GM18519 (cell line): Measurements from ENCODE around the gene PAMR1.
"Not testable (repeated sequence)": the region's sequence is repeated elsewhere in the genome, so short reads cannot be mapped to it uniquely, and the experiment has no call there.

Experiments
- ATAC-seq: cut with Tn5 transposase; IDR thresholded peaks from one replicate; pipeline ENCODE4 v1.9.1; 2021; ENCODE audit warnings: mild to moderate bottlenecking, moderate library complexity; ENCODE audit not compliant: unreplicated experiment, low FRiP score

The PAMR1 gene

GRCh38 chr11:35525501-35526175 is at the start of gene PAMR1:
Gene PAMR1 (minus strand): TSS chr11:35525616. CDS start chr11:35525585, 31 bp downstream.
- no peak for ATAC-seq

- ATAC-seq = no peak
These were observed 46.3 kb upstream of the PAMR1 start for GRCh38 chr11:35571696-35572095.

- ATAC-seq = no peak
These were observed 42.5 kb upstream of the PAMR1 start for GRCh38 chr11:35567737-35568465.

DNA sequence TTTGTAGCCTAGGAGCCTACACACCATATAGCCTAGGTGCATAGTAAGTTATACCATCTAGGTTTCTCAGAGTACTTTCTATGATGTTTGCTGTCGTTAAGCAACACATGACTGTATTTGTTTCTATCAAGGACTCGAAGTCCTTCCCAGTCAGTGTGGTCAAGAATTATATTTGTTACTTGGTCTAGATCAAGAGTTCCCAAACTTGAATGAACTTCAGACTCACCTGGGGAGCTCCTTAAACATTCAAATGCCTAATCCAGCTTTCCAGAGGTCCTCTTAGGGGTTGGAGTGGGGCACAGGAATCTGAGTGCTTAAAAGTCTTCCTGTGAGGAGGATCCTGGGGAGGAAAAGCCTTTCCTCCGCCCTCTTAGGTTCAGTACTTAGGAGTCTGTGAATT is 41.5 kb upstream of the PAMR1 start:
- no peak for ATAC-seq

GRCh38 chr11:35566181-35566580 is 40.8 kb upstream of the PAMR1 start:
- no peak for ATAC-seq

DNA sequence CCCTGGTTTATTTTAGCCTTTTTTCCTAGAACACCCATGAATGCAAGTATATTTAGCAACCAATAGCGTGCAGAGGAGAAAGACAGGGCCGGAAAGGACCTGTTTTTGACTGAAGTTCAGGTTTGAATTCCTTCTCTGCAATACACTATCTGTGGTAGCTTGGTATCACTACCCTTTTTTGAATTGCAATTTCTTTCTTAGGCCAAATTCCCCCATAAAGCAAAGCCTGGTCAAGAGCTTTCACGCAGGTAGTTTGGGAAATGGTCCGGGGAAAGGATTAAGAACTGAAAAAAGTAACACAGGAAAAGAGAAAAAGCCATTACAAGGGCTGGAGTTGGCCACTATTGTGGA is 38.8 kb upstream of the PAMR1 start:
- no peak for ATAC-seq

DNA sequence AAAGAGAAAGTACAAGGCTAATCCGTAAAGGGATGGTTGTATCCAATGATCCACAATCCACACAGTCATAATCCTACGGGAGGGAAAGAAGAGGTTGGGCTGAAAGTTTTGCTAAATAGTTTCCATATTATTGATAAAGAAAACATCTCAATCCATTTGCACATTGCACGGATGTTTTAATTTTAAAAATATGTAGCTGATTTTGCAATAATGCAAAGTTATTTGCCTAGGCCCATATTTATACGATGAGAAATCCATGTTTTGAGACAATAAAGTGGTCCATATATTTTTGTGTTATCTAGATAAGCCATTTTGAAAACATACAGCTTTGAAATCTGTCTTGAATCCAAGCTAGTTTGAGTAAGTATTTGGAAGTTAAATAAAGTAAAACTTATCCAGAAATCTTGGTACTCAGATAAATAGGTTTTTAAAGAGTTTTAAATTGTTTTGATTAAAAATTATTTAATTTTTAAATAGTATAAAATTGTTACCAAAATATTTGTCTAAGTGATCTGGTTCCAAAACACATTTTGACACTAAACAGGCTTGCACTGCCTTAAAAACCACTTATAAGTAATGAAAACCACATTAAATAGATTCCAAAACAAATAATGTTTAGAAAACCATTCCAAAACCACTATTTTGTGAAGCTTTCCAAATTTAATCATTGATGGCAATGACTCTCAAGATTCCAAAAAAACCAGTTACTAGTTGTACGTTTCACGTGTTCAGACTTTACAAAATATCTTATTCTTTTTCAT is 38.2 kb upstream of the PAMR1 start:
- no peak for ATAC-seq

- ATAC-seq = no peak
These were observed 34.5 kb upstream of the PAMR1 start for GRCh38 chr11:35559949-35560348.

- no peak for ATAC-seq
These were observed 33.1 kb upstream of the PAMR1 start for GRCh38 chr11:35558513-35558912.

DNA sequence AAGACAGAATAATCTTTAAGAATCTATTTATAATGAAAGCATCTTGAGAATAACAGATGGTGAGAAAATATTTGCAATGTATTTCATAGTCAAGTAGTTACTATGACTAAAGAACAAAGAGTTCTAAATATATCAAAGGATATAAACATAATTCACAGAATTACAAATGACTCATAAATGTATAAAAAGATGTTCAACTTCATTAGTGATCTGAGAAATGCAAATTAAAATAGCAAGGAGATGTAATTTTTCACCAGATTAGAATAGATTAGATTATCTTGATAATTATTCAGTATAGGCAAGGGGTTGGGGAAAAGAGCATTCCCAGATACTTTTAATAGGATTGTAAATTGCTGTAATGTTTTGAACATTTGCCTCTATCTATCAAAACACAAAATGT is 30.1 kb upstream of the PAMR1 start:
- ATAC-seq = no peak

GRCh38 chr11:35554491-35555437 is 29.3 kb upstream of the PAMR1 start:
- no peak for ATAC-seq

DNA sequence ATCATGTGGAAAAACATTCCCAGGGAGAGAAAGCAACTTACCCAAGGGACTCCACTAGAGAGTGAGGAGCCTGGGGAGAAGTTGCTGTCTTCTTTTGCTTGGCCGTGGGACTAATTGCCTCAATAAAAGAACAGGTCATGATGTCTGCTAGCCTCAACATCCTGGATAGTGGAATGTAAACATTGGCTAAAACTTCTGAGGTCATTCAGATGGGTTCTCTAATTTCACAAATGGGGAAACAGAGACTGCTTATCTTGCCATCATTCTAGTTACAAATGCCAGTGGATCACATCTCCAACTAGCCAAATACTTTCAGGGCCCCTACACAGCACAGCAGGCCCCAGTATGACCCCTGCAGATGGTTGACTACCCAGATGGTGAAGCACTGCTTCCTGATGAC is 28.4 kb upstream of the PAMR1 start:
- no peak for ATAC-seq

- ATAC-seq = no peak
These were observed 27.6 kb upstream of the PAMR1 start for GRCh38 chr11:35553021-35553420.

GRCh38 chr11:35552616-35553015 is 27.2 kb upstream of the PAMR1 start:
- ATAC-seq = no peak

DNA sequence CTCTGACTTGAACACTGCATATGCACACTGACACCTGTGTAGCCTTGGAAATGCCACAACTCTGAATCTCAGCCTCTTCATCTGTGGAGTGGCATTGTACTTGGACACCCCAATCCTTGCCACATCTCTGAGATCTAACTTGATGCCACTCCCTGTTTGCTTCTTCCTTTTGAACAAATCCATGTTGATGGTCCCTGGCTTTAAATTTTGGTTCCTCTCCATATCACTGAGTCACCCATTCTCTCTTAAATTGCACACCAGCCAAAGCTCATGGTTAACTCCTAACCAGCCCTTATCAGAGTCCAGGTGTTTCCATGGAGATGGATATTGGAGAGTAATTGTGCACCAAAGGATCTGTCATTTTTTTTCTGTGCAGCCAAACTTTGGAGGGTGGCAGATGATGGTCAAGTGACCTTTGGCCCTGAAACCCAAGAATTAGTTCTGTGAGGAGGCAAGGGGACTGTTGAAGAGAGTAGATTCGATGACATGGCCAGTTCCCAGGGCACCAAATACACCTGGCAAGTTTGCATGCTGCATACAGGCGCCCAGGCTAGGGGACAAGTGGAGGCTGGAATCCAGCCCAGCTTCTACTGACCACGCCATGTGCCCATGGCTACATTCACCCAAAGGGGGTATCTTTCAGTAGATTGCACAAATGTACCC is 25.1 kb upstream of the PAMR1 start:
- ATAC-seq = no peak

DNA sequence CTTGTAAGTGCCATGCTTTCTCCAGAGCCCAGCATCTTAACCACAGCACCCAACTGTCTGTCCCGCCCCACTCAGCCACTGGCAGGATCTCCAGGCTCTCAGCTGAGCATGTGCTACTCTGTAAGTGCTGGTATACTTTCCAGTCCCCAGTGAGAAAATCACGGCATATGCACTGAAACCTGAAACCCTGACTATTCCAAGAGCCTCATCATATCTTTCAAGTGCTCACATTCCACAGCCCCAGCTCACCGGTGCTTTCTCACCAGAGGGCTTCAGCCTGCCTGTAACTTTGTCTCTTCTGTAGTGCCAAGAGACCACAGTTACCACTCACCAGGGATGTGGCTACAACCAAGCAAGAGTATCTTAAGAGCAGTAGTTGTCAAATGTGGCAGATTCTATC is 24.4 kb upstream of the PAMR1 start:
- no peak for ATAC-seq

GRCh38 chr11:35548925-35549561 is 23.6 kb upstream of the PAMR1 start:
- ATAC-seq = no peak

- not testable (repeated sequence) for ATAC-seq
These were observed 22.6 kb upstream of the PAMR1 start for GRCh38 chr11:35547995-35548394.

- ATAC-seq = no peak
These were observed 20.9 kb upstream of the PAMR1 start for GRCh38 chr11:35546317-35546716.
